Skeletal muscle tissue (tissue), 4 donors: ENCODE measurements around the gene GRIK3. TPM values are rescaled to one million over a fixed set of nuclear protein-coding genes. Genes with fewer than 3 reads are reported as not detected.
"Not testable (repeated sequence)": the region's sequence is repeated elsewhere in the genome, so short reads cannot be mapped to it uniquely, and the experiment has no call there.

ENCODE experiments used
- H3K27ac ChIP-seq: one replicate; pipeline ENCODE4 v1.7.0; 2013; ENCODE audit warnings: mild to moderate bottlenecking, low read depth, low read length, inconsistent platforms
- H3K27me3 ChIP-seq, 3 donors: one replicate each; pipeline ENCODE4 v1.7.0; 2013; ENCODE audit warnings: low read length in 3 of 3; ENCODE audit not compliant: control insufficient read depth in 3 of 3, insufficient read depth in 3 of 3
- H3K36me3 ChIP-seq, 3 donors: one replicate each; pipeline ENCODE4 v1.7.0; 2013; ENCODE audit warnings: low read length in 3 of 3; ENCODE audit not compliant: control insufficient read depth in 3 of 3, insufficient read depth in 3 of 3
- H3K4me1 ChIP-seq, 3 donors: one replicate each; pipeline ENCODE4 v1.7.0; 2013; ENCODE audit warnings: low read length in 3 of 3, mild to moderate bottlenecking in 3 of 3; ENCODE audit not compliant: control insufficient read depth in 3 of 3, insufficient read depth in 3 of 3
- H3K4me3 ChIP-seq, 3 donors: one replicate each; pipeline ENCODE4 v1.7.0; 2013; ENCODE audit warnings: low read length in 3 of 3
- H3K9ac ChIP-seq, 3 donors: one replicate each; pipeline ENCODE4 v1.7.0; 2013; ENCODE audit warnings: low read length in 3 of 3, mild to moderate bottlenecking in 3 of 3, moderate library complexity in 2 of 3, low read depth in 1 of 3
- H3K9me3 ChIP-seq, 3 donors: one replicate each; pipeline ENCODE4 v1.7.0; 2013; ENCODE audit warnings: low read length in 3 of 3; ENCODE audit not compliant: control insufficient read depth in 3 of 3
- total RNA-seq: library from RNA; depleted of rRNA; stranded (reverse); fragments of >200 nt; gene quantifications from one replicate; pipeline ENCODE4 v1.2.3, GENCODE V29; 2014
- donor health status: Osteomylitis.

The GRIK3 gene
- total RNA-seq: 0.52 TPM

- Histone ChIP-seq H3K27ac (no peak within 1 kb of the TSS), H3K4me3 (no peak within 1 kb of the TSS), H3K27me3 (peaks cover 78 to 86% (median 83%) of the 10 kb centered on the region in 3 donors)
Measured at GRCh38 chr1:37034121-37035013, at the start of gene GRIK3. TSS of gene GRIK3 (minus strand) at chr1:37034515. CDS start at chr1:37034108, 407 bp downstream.

GRCh38 chr1:37084013-37084412, 49.7 kb upstream of the GRIK3 start:
- no peaks in the 10 kb centered on the region for H3K36me3 ChIP-seq
- H3K9me3 ChIP-seq: no peaks in the 10 kb centered on the region
- no peak overlapping the region for H3K9ac ChIP-seq
- no peaks in the 10 kb centered on the region for H3K4me1 ChIP-seq
- H3K27ac ChIP-seq: no peak overlapping the region
- peaks cover 3 to 4% (median 3%) of the 10 kb centered on the region in 3 donors for H3K27me3 ChIP-seq
- no peak overlapping the region for H3K4me3 ChIP-seq

More at GRCh38 chr1:37034121-37035013, at the start of gene GRIK3:
- no peaks in the 10 kb centered on the region for H3K36me3 ChIP-seq
- no peaks in the 10 kb centered on the region for H3K9me3 ChIP-seq
- H3K4me1 ChIP-seq: peaks cover 0 to 11% (median 5%) of the 10 kb centered on the region in 3 donors
- H3K9ac ChIP-seq: peak within 1 kb of the TSS in 1 of 3 donors; percentile 8

GRCh38 chr1:37083603-37084002, 49.3 kb upstream of the GRIK3 start:
- Histone ChIP-seq H3K9me3 (no peaks in the 10 kb centered on the region), H3K4me1 (no peaks in the 10 kb centered on the region), H3K36me3 (no peaks in the 10 kb centered on the region), H3K27me3 (peaks cover 3 to 7% (median 3%) of the 10 kb centered on the region in 3 donors), H3K9ac (no peak overlapping the region), H3K4me3 (no peak overlapping the region), H3K27ac (no peak overlapping the region)

GRCh38 chr1:37080296-37080986, 46.1 kb upstream of the GRIK3 start:
- H3K9ac ChIP-seq, H3K9me3 ChIP-seq, H3K36me3 ChIP-seq, H3K27ac ChIP-seq, H3K4me3 ChIP-seq, H3K4me1 ChIP-seq: not testable (repeated sequence)
- peaks cover 0 to 11% (median 3%) of the 10 kb centered on the region in 3 donors for H3K27me3 ChIP-seq

GRCh38 chr1:37078866-37079265, 44.6 kb upstream of the GRIK3 start:
- H3K4me1 ChIP-seq: no peaks in the 10 kb centered on the region
- no peaks in the 10 kb centered on the region for H3K9me3 ChIP-seq
- peaks cover 0 to 11% (median 3%) of the 10 kb centered on the region in 3 donors for H3K27me3 ChIP-seq
- no peak overlapping the region for H3K27ac ChIP-seq
- H3K4me3 ChIP-seq: no peak overlapping the region
- H3K36me3 ChIP-seq: no peaks in the 10 kb centered on the region
- H3K9ac ChIP-seq: no peak overlapping the region

GRCh38 chr1:37076168-37076567, 41.9 kb upstream of the GRIK3 start:
- Histone ChIP-seq H3K4me1 (no peaks in the 10 kb centered on the region), H3K27ac (no peak overlapping the region), H3K9ac (no peak overlapping the region), H3K27me3 (peaks cover 17 to 30% (median 22%) of the 10 kb centered on the region in 3 donors), H3K4me3 (no peak overlapping the region), H3K36me3 (no peaks in the 10 kb centered on the region), H3K9me3 (no peaks in the 10 kb centered on the region)

- peaks cover 28 to 45% (median 35%) of the 10 kb centered on the region in 3 donors for H3K27me3 ChIP-seq
- H3K9ac ChIP-seq: no peak overlapping the region
- H3K27ac ChIP-seq: no peak overlapping the region
- H3K36me3 ChIP-seq: no peaks in the 10 kb centered on the region
- H3K9me3 ChIP-seq: no peaks in the 10 kb centered on the region
- H3K4me1 ChIP-seq: no peaks in the 10 kb centered on the region
- H3K4me3 ChIP-seq: no peak overlapping the region
Measured at GRCh38 chr1:37073854-37074379, 39.6 kb upstream of the GRIK3 start.

GRCh38 chr1:37073152-37073853, 39.0 kb upstream of the GRIK3 start:
- no peaks in the 10 kb centered on the region for H3K4me1 ChIP-seq
- no peak overlapping the region for H3K27ac ChIP-seq
- no peak overlapping the region for H3K4me3 ChIP-seq
- no peak overlapping the region for H3K9ac ChIP-seq
- no peaks in the 10 kb centered on the region for H3K9me3 ChIP-seq
- H3K36me3 ChIP-seq: no peaks in the 10 kb centered on the region
- peaks cover 28 to 43% (median 37%) of the 10 kb centered on the region in 3 donors for H3K27me3 ChIP-seq

- Histone ChIP-seq H3K27me3 (peaks cover 28 to 44% (median 43%) of the 10 kb centered on the region in 3 donors), H3K4me3 (no peak overlapping the region), H3K9me3 (no peaks in the 10 kb centered on the region), H3K9ac (no peak overlapping the region), H3K27ac (no peak overlapping the region), H3K36me3 (no peaks in the 10 kb centered on the region), H3K4me1 (no peaks in the 10 kb centered on the region)
Measured at GRCh38 chr1:37071829-37072228, 37.5 kb upstream of the GRIK3 start.
